ENCODE data around the gene RFTN2. TPM values are rescaled to one million over a fixed set of nuclear protein-coding genes. Genes with fewer than 3 reads are reported as not detected.

The RFTN2 gene
- total and polyA plus RNA-seq, 2 experiments from 2014 or later = 2.8 to 5.9 TPM

DNA sequence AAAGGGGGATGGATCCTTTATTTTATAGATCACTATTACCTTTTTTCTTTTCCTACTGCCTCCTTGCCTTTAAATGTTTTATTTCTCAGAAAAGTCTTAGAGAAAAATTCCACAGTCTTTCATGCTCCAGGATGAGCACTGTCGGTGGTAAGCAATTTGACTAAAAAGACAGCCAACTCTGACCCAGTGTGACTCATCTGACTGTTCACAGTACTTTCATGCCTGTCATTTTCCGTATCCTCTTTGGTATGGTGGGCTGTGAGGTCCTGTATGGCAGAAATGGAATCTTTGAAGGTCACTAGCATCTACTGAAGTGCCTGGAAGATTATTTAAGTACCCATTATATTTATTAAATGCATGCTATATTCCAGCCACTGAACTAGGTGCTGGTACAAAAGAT lies 2.1 kb upstream of the RFTN2 start:
- TF ChIP-seq, protein P1, sequence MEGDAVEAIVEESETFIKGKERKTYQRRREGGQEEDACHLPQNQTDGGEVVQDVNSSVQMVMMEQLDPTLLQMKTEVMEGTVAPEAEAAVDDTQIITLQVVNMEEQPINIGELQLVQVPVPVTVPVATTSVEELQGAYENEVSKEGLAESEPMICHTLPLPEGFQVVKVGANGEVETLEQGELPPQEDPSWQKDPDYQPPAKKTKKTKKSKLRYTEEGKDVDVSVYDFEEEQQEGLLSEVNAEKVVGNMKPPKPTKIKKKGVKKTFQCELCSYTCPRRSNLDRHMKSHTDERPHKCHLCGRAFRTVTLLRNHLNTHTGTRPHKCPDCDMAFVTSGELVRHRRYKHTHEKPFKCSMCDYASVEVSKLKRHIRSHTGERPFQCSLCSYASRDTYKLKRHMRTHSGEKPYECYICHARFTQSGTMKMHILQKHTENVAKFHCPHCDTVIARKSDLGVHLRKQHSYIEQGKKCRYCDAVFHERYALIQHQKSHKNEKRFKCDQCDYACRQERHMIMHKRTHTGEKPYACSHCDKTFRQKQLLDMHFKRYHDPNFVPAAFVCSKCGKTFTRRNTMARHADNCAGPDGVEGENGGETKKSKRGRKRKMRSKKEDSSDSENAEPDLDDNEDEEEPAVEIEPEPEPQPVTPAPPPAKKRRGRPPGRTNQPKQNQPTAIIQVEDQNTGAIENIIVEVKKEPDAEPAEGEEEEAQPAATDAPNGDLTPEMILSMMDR (IDR thresholded peaks at IDR 0.05; ENCODE audit: low read depth, low read length) = no peak
- H3K4me3 ChIP-seq = no peak overlapping the region
- DNase-seq (ENCODE audit: low read depth in 1 of 2, low spot score in 1 of 2) = peak; percentile 12 to 22

DNA sequence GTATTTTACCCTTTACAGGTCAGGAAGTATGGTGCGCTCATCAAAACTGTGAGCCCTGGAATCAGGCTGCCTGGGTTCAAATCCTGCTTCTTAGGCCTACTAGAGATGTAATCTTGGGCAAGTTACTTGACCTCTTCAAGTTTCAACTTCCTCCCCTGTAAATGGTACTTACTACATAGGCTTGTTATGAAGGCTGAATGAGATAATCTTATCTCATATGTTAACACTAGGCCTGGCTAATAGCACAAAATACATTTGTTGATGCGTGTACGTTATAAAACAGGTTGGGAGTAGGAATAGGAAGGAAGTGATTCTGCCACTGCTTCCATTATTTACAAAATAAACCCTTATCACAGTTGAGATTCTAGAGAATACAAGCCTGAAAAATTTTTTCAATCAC lies 1.7 kb upstream of the RFTN2 start:
- Histone ChIP-seq H3K27me3 (no peaks in the 10 kb centered on the region), H3K36me3 (no peaks in the 10 kb centered on the region), H3K4me1 (ENCODE audit: low read depth) (peaks cover 43% of the 10 kb centered on the region), H3K27ac (no peak overlapping the region), H3K9me3 (ENCODE audit: low read depth) (no peaks in the 10 kb centered on the region), H3K4me3 (no peak overlapping the region)
- TF ChIP-seq, protein P1 (IDR thresholded peaks at IDR 0.05; ENCODE audit: low read depth, low read length) = no peak
- DNase-seq (ENCODE audit: low read depth in 1 of 2, low spot score in 1 of 2) = peak; percentile 41 to 69

More for the DNA sequence above, 2.1 kb upstream of the RFTN2 start:
- Histone ChIP-seq H3K4me1 (ENCODE audit: low read depth) (peaks cover 43% of the 10 kb centered on the region), H3K36me3 (no peaks in the 10 kb centered on the region), H3K27me3 (no peaks in the 10 kb centered on the region), H3K27ac (no peak overlapping the region), H3K9me3 (ENCODE audit: low read depth) (no peaks in the 10 kb centered on the region)

DNA sequence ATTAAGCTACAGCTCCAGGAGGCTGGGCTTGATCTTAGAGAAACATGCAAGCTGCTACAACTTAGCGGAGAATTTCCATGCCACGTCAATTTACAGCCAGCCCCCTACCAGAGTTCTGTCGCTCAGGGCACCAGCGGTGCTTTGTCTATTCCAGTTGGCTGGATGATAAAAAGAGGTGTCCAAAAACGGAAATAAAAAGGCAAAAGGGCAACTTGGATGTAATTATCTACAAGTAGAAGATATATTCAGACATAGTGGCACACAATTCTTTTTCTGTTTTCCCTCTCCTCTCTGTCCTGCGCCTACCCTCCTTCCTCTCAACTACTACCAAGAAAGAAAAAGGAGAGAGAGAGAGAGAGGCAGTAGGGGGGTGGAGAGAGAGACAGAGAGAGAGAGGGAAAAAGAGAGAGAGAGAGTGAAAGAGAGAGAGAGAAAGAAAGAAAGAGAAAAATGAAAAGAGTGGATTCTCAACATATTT lies 363 bp upstream of the RFTN2 start:
- H3K9me3 ChIP-seq (ENCODE audit: low read depth) = no peaks in the 10 kb centered on the region
- DNase-seq (ENCODE audit: low read depth in 1 of 2, low spot score in 1 of 2) = peak; percentile 50 to 74
- H3K4me1 ChIP-seq (ENCODE audit: low read depth) = peaks cover 43% of the 10 kb centered on the region
- H3K27ac ChIP-seq = no peak overlapping the region
- H3K4me3 ChIP-seq = peak overlapping the region; percentile 24
- TF ChIP-seq, protein P1 (IDR thresholded peaks at IDR 0.05; ENCODE audit: low read depth, low read length) = no peak
- no peaks in the 10 kb centered on the region for H3K27me3 ChIP-seq
- no peaks in the 10 kb centered on the region for H3K36me3 ChIP-seq

DNA sequence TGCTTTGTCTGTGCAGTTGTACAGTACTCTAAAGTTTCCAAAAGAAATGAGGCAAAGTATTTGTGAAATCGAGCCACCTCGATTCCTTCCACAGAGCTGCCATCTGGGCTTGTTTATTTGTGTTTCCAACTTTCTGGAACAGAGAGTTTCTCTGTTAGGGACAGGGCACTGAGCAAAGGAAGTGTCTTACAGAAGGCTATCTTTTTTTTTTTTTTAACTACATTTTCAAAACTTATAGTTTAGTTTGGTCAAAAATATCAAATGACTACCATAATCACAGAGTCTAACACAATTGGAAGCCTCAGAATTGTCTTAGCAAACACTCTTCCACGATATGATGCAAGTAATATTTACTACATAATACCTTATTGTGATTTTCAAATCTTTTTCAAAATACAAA lies 796 bp downstream of the RFTN2 start:
- peak overlapping the region; percentile 24 for H3K4me3 ChIP-seq
- no peaks in the 10 kb centered on the region for H3K27me3 ChIP-seq
- no peaks in the 10 kb centered on the region for H3K9me3 ChIP-seq (ENCODE audit: low read depth)
- no peaks in the 10 kb centered on the region for H3K36me3 ChIP-seq
- TF ChIP-seq, protein P1 (IDR thresholded peaks at IDR 0.05; ENCODE audit: low read depth, low read length) = no peak
- H3K27ac ChIP-seq = no peak overlapping the region
- peak in 1 of 2 donors; percentile 36 for DNase-seq (ENCODE audit: low read depth in 1 of 2, low spot score in 1 of 2)
- H3K4me1 ChIP-seq (ENCODE audit: low read depth) = peaks cover 43% of the 10 kb centered on the region

DNA sequence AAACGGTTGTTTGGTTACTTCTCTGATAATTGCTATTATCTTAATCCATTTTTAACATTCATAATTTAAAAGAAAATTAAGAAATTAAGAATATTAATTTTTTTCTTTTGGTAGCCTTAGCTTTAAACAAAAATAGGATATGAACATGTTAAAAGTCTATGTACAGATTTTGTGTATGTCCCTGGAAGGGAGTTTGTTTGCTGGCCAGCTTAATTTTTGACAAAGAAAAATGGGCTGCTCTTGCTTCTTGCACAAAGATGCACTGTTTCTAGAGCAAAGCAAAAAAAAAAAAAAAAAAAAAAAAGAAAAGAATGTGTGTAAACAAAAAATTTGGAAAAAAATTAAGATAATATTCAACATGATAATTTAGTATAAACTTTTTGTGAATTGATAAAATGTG lies 1.3 kb downstream of the RFTN2 start:
- H3K27me3 ChIP-seq = no peaks in the 10 kb centered on the region
- no peak overlapping the region for H3K27ac ChIP-seq
- no peaks in the 10 kb centered on the region for H3K36me3 ChIP-seq
- peaks cover 43% of the 10 kb centered on the region for H3K4me1 ChIP-seq (ENCODE audit: low read depth)
- TF ChIP-seq, protein P1 (IDR thresholded peaks at IDR 0.05; ENCODE audit: low read depth, low read length) = no peak
- DNase-seq (ENCODE audit: low read depth in 1 of 2, low spot score in 1 of 2) = no peak
- peak overlapping the region; percentile 24 for H3K4me3 ChIP-seq
- no peaks in the 10 kb centered on the region for H3K9me3 ChIP-seq (ENCODE audit: low read depth)
